ENCODE results near the gene ZNF335. TPM values are rescaled to one million over a fixed set of nuclear protein-coding genes. Genes with fewer than 3 reads are reported as not detected.
"Not testable (repeated sequence)": the region's sequence is repeated elsewhere in the genome, so short reads cannot be mapped to it uniquely, and the experiment has no call there.

The ZNF335 gene
- total RNA-seq, 1 experiment from 2014 or later = 16.3 TPM

DNA sequence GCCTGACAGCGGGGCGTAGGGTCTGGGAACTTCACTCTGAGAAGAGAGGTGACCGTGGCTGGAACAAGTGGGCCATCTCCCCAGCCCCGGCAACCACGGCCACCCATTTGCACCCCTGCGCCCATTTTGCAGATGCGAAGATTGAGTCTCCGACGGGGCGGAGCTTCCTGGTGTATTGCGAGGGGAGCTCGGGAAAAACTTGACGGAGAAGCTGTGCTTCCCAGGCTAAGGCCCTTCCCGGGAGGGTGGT is 653 bp downstream of the ZNF335 start:
- DNase-seq (ENCODE audit: extremely low read depth, low read depth) = no peak

DNA sequence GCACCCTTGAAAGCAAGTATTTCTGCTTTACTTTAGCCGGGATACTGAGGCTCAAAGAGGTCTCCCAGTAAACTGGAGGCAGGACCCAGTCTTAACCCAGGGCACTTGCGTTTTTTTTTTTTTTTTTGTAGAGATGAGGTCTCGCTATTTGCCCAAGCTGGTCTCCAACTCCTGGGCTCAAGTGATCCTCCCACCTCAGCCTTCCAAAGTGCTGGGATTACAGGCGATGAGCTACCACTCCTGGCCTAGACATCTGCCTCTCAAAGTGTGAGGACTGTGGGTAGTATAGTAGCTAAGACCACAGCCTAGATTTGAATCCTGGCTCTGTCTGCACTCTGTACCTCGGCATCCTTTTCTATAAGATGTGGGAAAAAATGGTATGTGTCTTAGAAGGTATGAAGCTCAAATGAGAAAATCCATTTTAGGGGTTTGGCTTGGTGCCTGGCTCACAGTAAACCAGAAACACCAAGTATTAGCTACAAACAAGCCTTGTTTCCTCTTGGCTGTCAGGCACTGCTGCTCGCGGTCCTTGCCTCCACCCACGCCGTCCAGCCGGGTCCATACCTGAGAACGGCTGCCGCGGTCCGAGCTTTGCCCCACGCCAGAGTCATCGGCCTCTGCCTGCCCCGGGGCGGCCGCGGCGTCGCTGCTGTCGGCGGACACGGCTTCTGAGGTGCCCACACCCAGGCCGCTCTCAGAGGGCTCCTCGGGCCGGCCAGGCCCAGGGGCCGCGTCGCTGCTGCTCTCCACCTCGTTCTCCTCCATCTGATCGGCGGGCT is 1.2 kb downstream of the ZNF335 start:
- DNase-seq (ENCODE audit: extremely low read depth, low read depth) = no peak

DNA sequence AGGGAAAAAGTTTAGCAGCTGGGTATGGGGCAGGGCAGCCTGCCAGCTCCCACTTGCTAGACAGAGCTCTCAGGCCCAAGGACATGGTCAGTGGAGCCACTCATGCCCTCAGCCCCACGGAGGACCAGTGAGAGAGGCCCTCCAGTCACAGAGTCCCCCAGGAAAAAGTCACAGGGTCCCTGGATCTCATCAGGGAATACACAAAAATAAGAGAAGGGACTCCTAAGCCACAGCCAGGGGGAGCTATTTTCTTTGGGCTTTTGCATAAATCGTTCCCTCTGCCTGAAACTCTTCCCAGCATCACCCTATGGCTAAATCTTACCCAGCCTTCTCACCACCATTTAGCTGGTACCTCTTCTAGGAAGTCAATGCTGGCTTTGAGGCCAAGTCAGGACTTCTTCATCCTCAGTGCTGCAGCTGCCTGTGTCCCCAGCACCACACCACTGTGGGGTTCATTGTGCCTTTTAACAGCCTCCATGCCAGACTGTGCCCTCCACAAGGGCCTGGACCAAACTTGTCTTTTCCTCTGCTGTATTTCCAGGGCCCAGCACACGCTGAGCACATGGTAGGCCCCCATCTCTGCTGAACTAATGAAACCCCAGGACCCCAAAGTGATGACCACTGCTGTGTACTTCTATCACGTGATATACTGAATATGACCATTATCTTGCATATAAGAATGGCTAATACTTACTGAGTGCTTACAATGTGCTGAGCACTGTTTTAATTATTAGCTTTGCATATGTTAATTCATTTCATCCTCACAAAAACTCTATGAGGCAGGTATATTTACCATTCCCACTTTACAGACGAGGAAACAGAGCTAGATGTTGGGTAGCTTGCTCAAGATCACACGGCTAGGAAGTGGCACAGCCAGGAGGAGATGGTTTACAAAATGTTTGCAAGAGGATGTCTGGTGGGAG is 2.0 kb downstream of the ZNF335 start:
- DNase-seq (ENCODE audit: extremely low read depth, low read depth) = peak; percentile 58

DNA sequence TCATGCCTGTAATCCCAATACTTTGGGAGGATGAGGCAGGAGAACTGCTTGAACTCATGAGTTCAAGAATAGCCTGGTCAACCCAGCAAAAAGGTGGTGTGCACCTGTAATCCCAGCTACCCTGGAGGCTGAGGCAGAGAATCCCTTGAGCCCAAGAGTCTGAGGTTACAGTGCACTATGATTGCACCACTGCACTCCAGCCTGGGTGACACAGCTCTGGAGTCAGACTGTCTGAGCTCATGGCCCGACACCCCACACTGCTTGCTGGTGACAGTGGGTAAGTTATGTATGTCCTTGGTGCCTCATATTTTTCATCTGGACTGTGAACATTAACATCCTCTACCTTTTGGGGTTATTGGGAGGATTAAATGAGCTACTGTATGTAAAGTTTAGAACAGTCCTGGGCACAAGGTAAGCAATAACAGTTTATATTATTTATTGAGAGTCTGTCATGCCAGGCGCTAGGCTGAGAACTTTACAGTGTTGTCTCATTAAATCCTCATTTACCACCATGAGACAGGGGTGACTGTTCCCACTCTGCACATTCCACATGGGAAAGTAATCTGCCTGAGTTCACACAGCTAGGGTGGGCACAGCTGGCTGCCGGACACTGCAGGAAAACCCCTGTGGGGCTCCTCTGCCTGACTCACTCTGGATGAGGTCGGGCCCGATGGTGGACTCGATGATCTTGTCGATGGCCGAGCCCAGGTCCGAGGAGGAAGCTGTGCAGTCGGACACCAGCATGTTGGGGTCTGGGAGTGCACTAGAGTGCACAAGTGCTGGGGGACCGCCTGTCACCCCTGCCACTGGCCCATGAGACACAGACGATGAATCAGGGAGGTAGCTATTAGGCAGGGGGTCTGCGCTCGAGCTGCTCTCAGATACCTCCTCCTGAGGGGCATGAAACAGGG is 2.9 kb downstream of the ZNF335 start:
- no peak for DNase-seq (ENCODE audit: extremely low read depth, low read depth)

DNA sequence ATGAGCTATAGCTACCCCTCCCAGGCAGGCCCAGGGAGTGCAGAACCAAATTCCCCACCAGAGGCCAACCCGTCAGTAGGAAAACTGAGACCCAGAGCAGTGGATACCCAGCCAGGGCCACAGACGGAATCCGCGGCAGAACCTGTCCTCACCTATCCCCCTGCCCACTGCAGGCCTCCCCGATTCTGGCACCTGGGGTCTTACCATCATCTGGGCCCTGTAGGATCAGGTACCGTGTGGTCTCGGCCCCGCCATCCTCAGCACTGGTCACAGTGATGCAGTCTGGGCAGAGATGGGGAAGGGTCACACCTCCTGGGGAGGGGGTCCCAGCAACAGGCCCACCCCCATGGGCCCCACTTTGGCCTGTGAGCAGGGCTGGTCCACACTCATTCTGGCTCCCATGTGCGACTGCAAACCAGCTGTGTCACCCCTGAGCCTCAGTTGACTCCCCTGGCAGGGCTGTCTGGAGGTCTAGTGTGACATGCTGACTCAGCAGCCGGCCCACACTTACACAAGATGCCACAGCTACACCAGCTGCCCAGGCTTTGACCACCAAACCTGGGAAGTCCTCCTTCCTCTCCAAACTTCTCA is 3.8 kb downstream of the ZNF335 start:
- no peak for DNase-seq (ENCODE audit: extremely low read depth, low read depth)

DNA sequence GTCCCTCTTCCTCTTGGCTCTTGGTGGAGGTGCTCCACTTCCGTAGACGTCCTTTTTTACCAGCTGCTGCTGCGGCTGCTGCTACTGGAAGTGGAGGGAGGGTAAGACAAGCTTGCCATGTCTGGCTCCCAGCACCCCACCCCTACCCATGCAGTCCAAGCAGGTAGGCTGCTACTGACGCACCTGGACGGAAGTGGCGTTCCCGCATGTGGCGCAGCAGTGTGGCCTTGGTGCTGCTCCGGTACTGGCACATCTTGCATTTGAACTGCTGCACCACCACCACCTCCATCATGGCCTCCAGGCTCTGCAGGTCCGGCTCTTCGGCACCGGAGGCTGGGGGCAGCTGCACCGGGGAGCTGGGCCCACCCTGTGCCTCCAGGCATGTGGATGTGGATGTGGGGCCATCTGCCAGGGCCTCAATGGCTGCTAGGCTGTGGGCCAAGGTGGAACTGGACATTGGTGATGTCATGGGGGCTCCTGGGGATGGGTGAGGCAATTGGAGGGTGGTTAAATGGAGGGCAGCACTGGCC is 4.4 kb downstream of the ZNF335 start:
- no peak for DNase-seq (ENCODE audit: extremely low read depth, low read depth)

DNA sequence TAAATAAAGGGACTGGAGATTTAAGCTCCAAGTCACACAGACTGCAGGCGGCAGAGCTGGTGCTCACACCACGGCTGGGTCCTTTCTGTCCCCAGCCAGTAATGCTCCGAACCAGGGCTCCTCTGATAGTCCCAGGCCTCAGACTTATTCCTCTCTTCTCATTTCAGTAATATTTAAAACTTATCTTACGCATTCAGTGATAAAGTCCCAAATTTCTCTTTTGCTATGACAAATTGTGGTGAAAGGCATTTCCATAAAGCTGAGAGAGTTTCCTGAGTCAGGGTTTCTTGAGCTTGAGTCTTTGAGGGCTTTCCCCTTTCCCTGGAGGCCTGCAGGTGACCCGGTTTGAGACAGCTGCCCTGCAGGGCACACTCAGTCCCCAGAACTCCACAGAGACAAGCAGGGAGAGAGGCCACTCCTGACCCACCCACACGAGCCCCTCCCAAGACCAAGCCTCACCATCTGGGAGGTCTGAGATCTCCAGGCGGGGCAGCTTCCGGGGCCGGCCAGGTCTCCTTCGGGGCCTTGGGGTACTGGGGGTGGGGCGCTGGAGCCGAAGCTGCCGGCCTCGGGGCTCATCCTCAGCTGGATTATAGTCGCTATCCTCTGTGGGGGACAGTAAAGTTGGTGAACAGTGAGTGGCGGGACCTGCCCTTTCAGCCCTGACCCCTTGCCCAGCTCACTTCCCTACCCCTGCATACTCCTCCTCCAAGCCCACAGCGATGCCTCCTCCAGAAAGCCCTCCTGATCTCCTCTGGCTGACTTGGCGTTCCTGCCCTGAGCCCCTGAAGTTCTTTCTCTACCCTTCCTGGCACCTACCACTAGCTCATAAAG is 6.6 kb downstream of the ZNF335 start:
- no peak for DNase-seq (ENCODE audit: extremely low read depth, low read depth)

DNA sequence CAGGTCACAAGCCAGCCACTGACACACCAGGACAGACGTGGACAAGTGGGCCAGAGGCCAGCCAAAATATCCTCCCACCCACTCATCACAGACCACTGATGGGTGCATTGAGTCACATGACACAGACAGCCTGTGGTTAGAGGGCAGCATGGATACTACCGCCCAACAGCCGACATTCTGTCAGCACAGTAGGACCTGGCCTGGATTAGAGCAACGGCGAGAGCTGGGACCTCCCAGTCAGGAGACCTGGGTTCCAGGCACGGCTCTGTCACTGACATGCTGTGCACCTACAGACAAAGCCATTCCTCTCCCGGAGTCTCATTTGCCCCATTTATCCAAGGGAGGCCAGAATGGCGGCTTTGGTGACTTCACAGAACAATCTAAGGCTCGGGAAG is 8.0 kb downstream of the ZNF335 start:
- DNase-seq (ENCODE audit: extremely low read depth, low read depth) = no peak

DNA sequence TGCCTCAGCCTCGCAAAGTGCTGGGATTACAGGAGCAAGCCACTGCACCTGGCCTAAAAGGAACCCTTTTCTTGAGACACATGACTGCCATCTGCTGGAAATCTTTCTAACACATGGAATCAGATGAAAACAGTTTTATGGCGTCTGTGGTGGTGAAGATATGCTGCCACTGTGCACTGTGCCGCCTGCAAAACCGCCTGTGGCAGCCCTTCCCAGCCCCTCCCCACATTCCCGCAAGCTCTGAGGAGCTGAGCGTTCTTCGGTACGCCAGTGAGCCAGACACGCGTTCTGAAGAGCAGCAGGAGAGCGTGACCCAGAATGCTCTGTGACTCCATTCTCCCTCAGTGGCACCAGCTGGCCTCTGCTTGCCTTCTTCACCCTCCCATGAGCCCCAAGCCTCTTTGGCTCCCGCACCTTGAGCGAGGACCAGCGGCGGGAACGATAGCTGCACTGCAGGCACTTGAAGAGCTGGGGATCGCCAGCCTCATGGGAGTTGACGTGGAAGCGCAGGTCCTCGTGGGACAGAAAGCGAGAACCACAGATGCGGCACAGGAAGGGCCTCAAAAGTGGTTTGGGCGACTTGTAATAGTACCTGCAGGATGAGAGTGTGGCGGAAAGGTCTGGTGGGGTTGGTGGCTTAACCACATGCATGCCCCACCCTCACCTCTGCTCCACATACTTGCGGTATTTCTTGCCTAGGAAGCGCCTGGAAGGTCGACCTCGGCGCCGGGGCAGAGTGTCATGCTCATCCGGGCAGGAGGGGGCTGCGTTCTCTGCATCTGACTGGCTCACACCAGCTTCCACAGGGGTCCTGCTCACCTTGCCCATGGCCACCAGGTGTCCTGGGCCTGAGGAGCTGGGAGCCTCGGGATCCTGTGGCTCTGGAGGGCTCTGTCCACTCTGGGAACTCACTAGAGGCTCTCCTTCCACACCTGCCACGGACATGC is 8.7 kb downstream of the ZNF335 start:
- DNase-seq (ENCODE audit: extremely low read depth, low read depth) = peak; percentile 50

DNA sequence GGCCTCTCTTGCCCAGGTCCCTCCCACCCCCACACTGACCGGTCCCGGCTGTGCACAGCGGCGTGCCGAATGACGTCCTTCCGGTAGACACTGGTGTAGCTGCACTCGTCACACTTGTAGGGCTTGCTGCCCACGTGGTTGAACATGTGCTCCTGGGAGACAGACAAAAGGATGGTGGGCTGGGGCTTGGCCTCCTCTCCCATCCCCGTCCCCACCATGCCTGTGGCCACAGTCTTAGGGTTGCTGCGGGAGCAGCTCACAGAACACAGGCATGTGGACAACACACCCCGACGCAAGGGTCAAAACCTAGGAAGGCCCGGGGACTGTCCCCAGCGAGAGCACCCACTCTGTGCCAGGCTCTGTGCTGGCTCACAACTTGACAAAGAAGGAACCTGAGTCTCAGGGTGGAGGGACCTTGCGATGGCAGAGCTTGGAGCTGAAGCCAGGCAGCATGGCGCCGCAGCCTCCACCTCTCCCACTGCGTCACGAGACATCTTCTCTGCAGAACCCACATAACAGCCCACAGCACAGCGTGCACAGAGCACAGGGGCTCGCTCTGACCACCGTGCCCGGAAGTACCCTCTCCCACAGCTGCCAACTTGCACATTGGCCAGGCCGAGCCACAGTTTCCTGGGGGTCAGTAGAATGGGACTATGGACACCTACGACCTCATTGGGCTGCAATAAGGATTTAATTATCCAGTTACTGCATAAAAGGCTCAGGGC is 9.8 kb downstream of the ZNF335 start:
- no peak for DNase-seq (ENCODE audit: extremely low read depth, low read depth)

DNA sequence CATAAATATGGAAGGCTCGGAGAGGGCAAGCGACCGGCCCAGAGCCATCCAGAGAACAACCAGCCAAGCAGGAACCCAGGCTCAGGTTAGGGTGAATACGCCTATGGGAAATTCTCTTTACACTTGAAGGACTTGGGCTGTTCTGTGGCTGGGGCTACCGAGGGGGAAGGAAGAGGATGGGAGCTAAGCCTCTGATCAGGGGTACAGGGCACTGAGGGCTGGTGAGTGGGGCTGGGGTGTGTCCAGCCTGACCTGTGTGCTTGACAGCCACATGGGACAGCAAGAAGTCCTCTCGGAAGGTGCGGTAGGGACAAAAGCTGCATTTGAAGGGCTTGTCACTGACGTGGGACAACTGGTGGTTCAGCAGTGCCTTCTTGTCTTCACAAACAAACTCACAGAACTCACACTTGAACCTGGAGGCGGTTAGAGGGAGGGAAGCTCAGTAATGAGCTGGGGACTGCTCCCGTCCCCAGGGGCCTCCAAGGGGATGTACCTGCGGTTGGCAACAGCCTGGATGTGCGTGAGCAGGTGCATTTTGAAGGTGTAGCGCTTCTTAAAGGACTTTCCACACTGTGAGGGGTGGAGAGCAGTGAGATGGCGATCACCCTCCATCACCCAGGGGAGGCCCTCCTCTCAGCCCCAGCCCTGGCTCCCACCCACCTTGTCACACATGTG is 11.9 kb downstream of the ZNF335 start:
- no peak for DNase-seq (ENCODE audit: extremely low read depth, low read depth)

DNA sequence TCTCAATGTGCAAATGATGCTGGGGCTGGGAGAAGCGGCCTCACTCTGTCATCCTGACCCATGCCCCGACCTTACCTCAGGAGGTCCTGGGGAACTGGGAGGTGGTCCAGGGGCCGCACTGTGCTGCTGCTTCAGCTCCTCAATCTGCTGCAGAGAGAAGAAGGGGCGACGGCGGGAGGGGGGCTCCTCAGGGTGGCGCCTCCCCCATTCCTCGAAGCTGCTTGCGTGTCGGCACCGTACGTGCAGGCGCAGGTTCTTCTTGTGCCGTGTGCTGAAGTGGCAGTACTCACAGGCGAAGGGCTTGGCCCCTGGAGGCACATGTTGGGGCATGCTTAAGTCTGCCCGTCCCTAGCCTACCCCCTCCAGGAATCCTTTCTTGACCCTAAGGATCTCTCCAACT is 12.9 kb downstream of the ZNF335 start:
- no peak for DNase-seq (ENCODE audit: extremely low read depth, low read depth)

DNA sequence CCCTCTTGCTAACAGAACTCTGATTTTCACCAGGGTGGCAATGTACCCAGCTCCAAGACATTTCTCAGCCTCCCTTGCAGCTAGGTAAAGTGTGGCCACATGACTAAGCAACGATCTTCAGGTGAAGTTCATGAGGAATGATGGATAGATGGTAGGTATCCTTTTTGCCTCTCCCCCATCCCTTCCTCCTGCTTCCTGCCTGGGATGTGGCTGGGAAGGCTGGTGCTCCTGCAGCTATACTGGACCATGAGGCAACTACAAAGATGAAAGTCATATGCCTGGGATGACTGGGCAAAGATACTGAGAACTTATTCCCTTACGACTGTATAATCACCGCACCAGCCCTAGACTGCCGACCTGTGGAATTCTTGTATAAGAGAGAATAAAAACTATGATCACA is 13.4 kb downstream of the ZNF335 start:
- no peak for DNase-seq (ENCODE audit: extremely low read depth, low read depth)

DNA sequence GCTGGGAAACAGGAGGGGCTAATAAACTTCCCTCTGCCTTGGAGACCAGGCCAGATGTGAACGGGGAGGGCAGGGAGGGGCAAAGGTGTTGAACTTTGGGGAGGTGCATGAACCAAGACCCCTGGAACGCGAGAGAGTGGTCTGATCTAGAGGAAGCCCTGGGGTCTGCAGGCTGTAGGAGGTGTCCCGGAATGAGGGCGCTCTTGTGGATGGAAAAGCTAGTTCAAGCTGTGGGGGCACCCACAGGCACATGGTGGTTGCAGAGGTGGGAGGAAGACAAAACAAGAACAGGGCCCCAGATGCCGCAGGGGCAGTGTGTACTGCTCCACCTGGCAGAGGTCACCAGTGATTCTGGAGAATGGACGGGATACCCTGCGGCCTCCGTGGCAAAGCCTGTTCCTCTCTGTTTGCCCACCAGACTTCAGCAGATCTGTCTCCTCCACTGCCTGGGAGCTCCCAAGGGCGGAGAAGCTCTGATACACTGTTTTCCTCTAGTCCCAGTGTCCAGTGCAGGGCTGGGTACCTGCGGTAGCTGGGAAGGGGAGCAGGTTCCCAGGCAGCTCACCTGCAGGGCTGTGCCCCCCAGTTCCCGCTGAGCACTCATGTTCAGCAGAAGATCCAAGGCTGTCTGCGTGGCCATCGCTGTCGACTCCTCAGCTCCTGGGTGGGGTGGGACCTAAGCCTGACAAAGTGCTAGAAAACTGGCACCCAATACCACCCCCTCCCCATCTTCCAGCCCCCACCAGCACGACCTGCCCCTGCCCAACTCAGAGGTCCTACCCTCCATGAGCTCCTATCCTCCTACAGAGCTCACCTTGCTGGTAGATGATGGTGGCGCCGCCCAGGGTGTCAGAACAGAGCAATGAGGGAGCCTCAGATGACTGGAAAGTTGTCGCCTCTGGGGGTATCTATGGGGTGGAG is 14.7 kb downstream of the ZNF335 start:
- DNase-seq (ENCODE audit: extremely low read depth, low read depth) = no peak

DNA sequence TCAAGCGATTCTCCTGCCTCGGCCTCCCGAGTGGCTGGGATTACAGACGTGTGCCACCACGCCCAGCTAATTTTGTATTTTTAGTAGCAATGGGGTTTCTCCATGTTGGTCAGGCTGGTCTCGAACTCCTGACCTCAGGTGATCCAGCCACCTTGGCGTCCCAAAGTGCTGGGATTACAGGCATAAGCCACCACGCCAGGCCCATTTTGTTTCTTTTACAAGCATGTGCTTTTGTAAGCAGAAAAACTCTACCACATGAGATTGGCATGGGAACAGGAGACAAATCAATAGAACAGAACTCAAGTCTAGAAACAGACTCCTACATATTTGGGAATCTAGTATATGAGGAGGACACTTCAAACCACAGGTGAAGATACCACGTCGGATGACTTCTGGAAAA is 15.7 kb downstream of the ZNF335 start:
- DNase-seq (ENCODE audit: extremely low read depth, low read depth) = not testable (repeated sequence)

DNA sequence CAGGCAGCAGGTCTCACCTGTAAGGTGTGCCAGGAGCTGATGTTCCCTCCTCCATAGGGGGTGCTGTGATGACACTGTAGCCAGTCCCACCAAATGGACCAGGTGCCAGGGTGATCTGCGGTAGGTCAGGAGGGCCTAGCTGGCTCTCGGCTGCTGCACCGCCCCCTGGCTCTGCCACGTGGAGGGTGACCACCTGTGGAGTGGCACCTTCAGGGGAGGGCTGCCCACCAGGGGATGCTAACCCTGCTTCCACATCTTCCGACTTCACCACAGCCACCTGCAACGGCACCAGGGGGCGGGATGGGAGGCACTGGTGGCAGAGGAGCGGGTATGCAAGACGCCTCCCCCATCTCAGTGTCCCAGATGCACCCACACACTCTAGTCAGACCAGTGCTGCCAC is 18.3 kb downstream of the ZNF335 start:
- DNase-seq (ENCODE audit: extremely low read depth, low read depth) = no peak
